ENCODE results near the gene SZT2.

SZT2 gene

GRCh38 chr1:43423672-43424550, 34.2 kb downstream of the SZT2 start:
- DNase-seq (ENCODE audit: low read depth in 2 of 2) = no peak

GRCh38 chr1:43425045-43425444, 35.3 kb downstream of the SZT2 start:
- DNase-seq (ENCODE audit: low read depth in 2 of 2) = no peak

GRCh38 chr1:43426221-43426620, 36.5 kb downstream of the SZT2 start:
- DNase-seq (ENCODE audit: low read depth in 2 of 2) = no peak

- no peak for DNase-seq (ENCODE audit: low read depth in 2 of 2)
These were observed 37.8 kb downstream of the SZT2 start for GRCh38 chr1:43427524-43427923.

GRCh38 chr1:43427941-43428340, 38.2 kb downstream of the SZT2 start:
- DNase-seq (ENCODE audit: low read depth in 2 of 2) = no peak

GRCh38 chr1:43430831-43431230, 41.1 kb downstream of the SZT2 start:
- DNase-seq (ENCODE audit: low read depth in 2 of 2) = no peak

- DNase-seq (ENCODE audit: low read depth in 2 of 2) = no peak
These were observed 42.0 kb downstream of the SZT2 start for GRCh38 chr1:43431676-43432075.

- no peak for DNase-seq (ENCODE audit: low read depth in 2 of 2)
These were observed 42.6 kb downstream of the SZT2 start for GRCh38 chr1:43432171-43432860.

GRCh38 chr1:43432907-43433306, 43.2 kb downstream of the SZT2 start:
- no peak for DNase-seq (ENCODE audit: low read depth in 2 of 2)

- no peak for DNase-seq (ENCODE audit: low read depth in 2 of 2)
These were observed 44.6 kb downstream of the SZT2 start for GRCh38 chr1:43434256-43434655.

GRCh38 chr1:43435146-43436145, 45.7 kb downstream of the SZT2 start:
- DNase-seq (ENCODE audit: low read depth in 2 of 2) = no peak

- no peak for DNase-seq (ENCODE audit: low read depth in 2 of 2)
These were observed 46.7 kb downstream of the SZT2 start for GRCh38 chr1:43436371-43436770.

GRCh38 chr1:43437031-43437973, 47.6 kb downstream of the SZT2 start:
- no peak for DNase-seq (ENCODE audit: low read depth in 2 of 2)

- DNase-seq (ENCODE audit: low read depth in 2 of 2) = no peak
These were observed 48.3 kb downstream of the SZT2 start for GRCh38 chr1:43438006-43438405.

- no peak for DNase-seq (ENCODE audit: low read depth in 2 of 2)
These were observed 48.9 kb downstream of the SZT2 start for GRCh38 chr1:43438576-43438952.

- no peak for DNase-seq (ENCODE audit: low read depth in 2 of 2)
These were observed 49.4 kb downstream of the SZT2 start for GRCh38 chr1:43438953-43439581.

- DNase-seq (ENCODE audit: low read depth in 2 of 2) = no peak
These were observed 50.1 kb downstream of the SZT2 start for GRCh38 chr1:43439781-43440180.

GRCh38 chr1:43440358-43440757, 50.7 kb downstream of the SZT2 start:
- DNase-seq (ENCODE audit: low read depth in 2 of 2) = no peak

GRCh38 chr1:43441166-43441893, 51.6 kb downstream of the SZT2 start:
- DNase-seq (ENCODE audit: low read depth in 2 of 2) = no peak
